HG03521 (cell line): Measurements from ENCODE around the gene ARHGAP10.
"Not testable (repeated sequence)": the region's sequence is repeated elsewhere in the genome, so short reads cannot be mapped to it uniquely, and the experiment has no call there.

Experiments used
- ATAC-seq: cut with Tn5 transposase; IDR thresholded peaks from one replicate; pipeline ENCODE4 v1.9.1; 2021; ENCODE audit warnings: mild to moderate bottlenecking, moderate library complexity; ENCODE audit not compliant: unreplicated experiment

Gene ARHGAP10

DNA sequence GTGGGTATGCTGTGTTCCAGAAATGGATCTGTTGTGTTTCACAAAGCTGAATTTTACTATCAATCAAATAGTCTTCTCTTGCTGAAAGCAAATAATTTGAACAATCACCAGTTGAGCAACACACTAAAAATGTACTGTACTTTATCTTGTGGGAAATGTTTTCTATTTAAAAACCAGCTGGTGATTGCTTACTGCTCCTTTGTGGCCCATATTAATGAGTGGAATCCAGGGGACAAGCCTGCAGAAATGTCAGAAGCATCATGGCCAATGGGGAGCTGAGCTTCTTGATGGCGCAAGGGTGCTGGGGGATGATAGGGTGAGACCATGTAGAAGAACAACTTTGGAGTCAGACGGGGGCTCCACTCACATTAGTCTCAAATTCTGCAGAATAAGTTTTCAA is 346.2 kb downstream of the ARHGAP10 start:
- no peak for ATAC-seq

DNA sequence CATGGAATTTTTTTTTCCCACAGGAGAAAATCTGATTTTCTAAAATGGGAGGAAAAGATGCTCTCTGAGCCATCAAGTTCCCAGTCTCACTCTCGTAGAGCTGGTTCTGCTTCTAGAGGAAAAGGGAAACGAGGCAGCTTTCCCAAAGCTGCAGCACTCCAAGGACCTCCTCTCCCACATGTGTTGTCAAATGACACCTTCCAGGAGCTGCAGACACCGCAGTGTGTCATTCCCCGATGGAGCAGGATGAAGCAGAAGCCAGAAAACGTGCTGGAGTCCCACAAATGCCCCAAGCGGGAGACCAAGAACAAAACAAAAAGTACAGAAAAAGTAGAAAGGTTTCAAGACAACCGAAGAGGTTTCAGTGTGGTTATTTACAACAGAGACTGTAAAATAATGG is 348.1 kb downstream of the ARHGAP10 start:
- ATAC-seq = no peak

GRCh38 chr4:148081267-148081666 is 349.4 kb downstream of the ARHGAP10 start:
- ATAC-seq = no peak

GRCh38 chr4:148081745-148082144 is 349.9 kb downstream of the ARHGAP10 start:
- ATAC-seq = no peak

GRCh38 chr4:148083073-148083472 is 351.2 kb downstream of the ARHGAP10 start:
- ATAC-seq = not testable (repeated sequence)

- no peak for ATAC-seq
Observed at GRCh38 chr4:148089624-148090023, 357.7 kb downstream of the ARHGAP10 start.

DNA sequence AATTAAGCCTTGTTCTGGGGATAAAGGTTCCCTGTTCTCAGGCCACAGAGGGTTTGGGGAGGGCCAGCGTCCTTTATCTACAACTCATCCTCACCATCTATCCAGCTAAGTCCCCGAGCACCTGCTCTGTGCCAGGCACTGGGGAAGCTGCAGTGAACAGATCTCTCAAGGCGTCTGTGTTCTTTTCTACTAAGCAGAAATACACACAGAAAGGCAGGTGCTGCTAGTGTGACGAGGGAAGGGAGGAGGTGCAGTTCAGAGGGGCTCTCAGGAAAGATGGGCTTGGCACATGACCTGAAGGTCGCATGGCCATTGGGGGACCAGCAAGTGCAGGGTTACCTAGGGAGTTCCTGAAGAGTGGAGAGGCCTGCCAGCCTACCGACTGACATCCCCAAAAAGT is 358.1 kb downstream of the ARHGAP10 start:
- ATAC-seq = no peak

- no peak for ATAC-seq
Observed at GRCh38 chr4:148090503-148091476, 358.9 kb downstream of the ARHGAP10 start.

DNA sequence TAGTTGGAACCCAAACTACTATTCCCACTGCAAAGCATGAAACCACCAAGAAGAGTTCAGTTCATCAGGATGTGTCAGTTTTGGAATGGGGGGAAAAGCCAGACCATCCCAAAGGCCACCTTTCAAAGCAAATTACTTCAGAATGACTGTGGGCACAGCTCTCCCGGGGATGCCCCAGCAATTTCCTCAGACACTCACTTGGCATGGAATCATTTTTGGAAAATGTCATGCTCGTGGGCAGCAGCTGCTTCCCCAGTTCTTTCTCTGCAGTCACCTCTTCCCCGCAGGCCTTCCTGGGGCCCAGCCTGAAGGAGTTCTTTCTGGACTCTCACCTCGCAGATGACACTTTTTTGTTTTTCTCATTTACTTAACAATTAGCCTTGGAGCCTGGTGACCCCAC is 360.0 kb downstream of the ARHGAP10 start:
- no peak for ATAC-seq

GRCh38 chr4:148092316-148093014 is 360.6 kb downstream of the ARHGAP10 start:
- no peak for ATAC-seq

DNA sequence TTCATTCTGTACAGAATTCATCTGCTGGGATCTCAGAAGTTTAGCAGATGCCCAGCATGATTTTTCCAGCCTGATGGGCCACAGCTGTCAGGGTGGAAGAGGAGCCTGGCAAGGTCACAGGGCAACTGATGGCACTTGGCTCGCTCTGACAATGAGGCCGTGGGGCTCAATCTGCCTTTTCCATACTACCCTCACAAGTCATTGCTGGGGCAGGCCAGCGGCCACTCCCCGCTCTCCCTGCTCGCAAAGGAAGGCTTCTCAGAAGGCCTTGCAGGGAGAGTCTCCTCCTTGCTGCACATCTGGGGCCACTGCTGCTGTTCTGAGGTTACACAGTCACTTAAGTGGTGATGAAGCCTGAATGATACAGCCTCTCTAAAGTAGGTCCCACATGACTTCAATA is 361.2 kb downstream of the ARHGAP10 start:
- no peak for ATAC-seq

GRCh38 chr4:148094149-148094548 is 362.3 kb downstream of the ARHGAP10 start:
- no peak for ATAC-seq

- ATAC-seq = no peak
Observed at GRCh38 chr4:148095346-148095923, 363.5 kb downstream of the ARHGAP10 start.

- ATAC-seq = no peak
Observed at GRCh38 chr4:148097801-148098200, 365.9 kb downstream of the ARHGAP10 start.

DNA sequence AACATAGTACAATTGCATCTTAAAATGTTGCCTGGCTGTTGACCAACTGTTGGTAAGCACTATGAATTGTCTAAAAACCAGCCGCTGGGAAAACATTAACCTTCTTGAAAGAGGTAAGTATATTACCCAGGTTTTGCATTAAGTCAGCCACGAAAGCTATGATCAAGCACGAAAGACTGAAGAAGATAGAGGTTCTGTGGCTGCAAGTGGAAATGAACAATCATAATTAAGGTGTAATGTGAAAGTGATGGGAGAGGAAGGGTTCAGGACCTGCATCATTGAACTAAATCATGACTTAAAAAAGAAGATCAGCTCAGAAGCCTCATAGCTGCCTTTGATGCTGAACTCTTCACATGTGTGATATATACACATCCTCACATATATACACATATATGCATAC is 369.3 kb downstream of the ARHGAP10 start:
- ATAC-seq = no peak

- no peak for ATAC-seq
Observed at GRCh38 chr4:148101790-148102189, 369.9 kb downstream of the ARHGAP10 start.

GRCh38 chr4:148103597-148104355 is 371.9 kb downstream of the ARHGAP10 start:
- ATAC-seq = no peak

DNA sequence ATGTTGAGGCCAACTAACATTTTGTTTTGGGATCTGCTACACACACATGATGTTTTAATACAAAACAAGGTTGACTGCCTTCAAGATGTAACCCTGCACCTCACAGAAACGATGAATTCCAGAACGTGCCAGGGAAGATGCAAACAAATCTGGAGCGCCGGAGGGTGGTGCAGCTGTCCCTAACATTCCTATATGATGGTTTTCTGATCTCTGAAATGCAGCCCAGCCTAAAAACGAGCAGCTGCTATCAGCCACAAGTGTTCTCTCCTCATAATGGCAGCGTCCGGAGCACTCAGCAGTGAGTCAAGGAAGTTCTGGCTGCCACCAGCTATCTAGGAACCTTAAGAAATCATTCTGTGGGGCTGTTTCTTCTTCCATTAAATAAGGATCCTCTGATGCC is 376.9 kb downstream of the ARHGAP10 start:
- no peak for ATAC-seq

- no peak for ATAC-seq
Observed at GRCh38 chr4:148109216-148109615, 377.3 kb downstream of the ARHGAP10 start.

GRCh38 chr4:148110169-148110568 is 378.3 kb downstream of the ARHGAP10 start:
- ATAC-seq = no peak
